ENCODE data around the gene MED27. TPM values are rescaled to one million over a fixed set of nuclear protein-coding genes. Genes with fewer than 3 reads are reported as not detected.

The MED27 gene
- total RNA-seq, 1 donor: 13.3 TPM

DNA sequence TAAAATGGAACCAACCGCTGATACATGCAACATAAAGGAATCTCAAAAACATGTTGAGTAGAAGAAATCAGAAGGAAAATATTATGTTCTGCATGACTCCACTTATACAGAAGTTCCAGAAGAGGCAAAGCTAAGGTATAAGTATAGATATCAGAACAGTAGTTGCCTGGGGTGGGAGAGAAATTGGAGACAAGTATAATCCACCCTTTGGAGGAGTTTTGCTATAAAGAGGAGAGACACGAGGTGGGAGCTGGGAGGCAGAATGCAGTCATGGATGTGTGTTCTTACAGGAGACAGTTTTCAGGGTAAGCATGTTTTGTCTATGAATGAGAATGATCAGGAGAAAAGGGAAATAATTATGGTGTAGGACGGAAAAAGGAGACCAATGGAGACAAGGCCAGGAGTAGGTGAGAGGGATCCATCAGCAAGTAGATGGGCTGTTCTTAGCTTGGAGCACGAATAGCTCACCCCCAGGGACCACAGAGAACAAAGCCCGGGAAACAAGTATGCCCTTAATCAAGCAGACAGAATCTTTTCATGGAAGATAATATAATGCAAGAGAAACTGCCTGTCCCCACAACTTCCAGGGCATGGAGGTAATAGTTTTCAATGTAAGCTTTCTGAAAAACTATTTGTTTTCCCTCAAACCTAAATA lies 72.2 kb downstream of the MED27 start:
- no peak overlapping the region for H3K4me3 ChIP-seq (ENCODE audit: low read length)
- peaks cover 36% of the 10 kb centered on the region for H3K4me1 ChIP-seq (ENCODE audit: insufficient read depth, low read length)
- H3K27me3 ChIP-seq (ENCODE audit: insufficient read depth, low read length): no peaks in the 10 kb centered on the region
- no peaks in the 10 kb centered on the region for H3K9me3 ChIP-seq (ENCODE audit: low read depth, low read length)

DNA sequence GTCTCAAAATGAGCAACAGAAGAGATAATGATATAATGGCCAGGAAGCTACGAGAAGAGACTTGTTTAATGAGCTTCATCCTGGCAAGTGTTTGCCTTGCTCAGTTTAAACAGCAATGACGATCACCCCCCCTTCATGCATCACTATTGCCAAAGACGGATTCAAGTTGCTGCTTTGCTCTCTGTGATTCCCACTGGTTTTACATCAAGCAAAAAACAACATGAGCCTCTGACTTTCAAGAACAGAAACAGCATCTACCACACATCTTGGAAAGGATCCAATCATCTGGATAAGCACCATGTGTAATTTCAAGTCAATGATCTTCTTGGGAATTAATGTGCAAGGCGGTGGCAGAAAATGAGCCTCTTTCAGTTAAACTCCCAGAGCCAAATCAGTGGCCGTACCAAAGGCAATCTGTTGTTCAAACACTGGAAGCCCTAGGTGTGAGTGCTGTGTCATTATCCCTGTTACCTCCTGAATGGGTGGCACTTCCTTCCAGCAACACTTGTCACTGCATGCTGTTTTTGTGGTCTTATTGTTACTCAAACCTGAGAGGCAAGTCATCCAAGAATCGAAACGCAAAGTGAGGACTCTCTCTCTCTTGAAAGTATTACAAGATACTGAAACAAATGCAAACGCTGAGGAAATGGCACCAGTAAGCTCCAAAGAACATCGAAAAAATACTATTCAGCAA lies 72.8 kb downstream of the MED27 start:
- no peaks in the 10 kb centered on the region for H3K9me3 ChIP-seq (ENCODE audit: low read depth, low read length)
- no peaks in the 10 kb centered on the region for H3K27me3 ChIP-seq (ENCODE audit: insufficient read depth, low read length)
- H3K4me1 ChIP-seq (ENCODE audit: insufficient read depth, low read length): peaks cover 36% of the 10 kb centered on the region
- no peak overlapping the region for H3K4me3 ChIP-seq (ENCODE audit: low read length)

DNA sequence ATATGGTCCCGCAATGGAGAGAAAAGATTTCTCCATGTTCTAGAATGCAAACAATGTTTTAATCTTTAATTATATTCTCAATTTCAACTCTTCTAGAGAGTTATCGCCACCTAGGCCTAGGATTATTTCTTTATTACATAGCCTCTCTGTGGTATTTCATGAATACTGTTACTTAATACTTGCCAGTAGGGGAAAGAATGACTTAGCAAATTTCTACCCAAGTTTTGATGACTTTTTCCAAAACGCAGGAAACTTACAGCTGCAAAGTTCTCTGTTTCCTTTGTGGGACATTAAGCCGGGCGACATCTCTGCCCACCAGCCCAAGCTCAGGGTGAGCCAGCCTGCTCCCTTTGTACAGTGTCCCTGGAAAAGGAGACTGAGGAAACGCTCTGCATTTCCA lies 73.8 kb downstream of the MED27 start:
- H3K9me3 ChIP-seq (ENCODE audit: low read depth, low read length): no peaks in the 10 kb centered on the region
- no peak overlapping the region for H3K4me3 ChIP-seq (ENCODE audit: low read length)
- H3K27me3 ChIP-seq (ENCODE audit: insufficient read depth, low read length): no peaks in the 10 kb centered on the region
- H3K4me1 ChIP-seq (ENCODE audit: insufficient read depth, low read length): peaks cover 36% of the 10 kb centered on the region

GRCh38 chr9:132004323-132004722 lies 75.3 kb downstream of the MED27 start:
- Histone ChIP-seq H3K9me3 (ENCODE audit: low read depth, low read length) (no peaks in the 10 kb centered on the region), H3K4me3 (ENCODE audit: low read length) (no peak overlapping the region), H3K4me1 (ENCODE audit: insufficient read depth, low read length) (peaks cover 37% of the 10 kb centered on the region), H3K27me3 (ENCODE audit: insufficient read depth, low read length) (no peaks in the 10 kb centered on the region)

- no peaks in the 10 kb centered on the region for H3K9me3 ChIP-seq (ENCODE audit: low read depth, low read length)
- no peaks in the 10 kb centered on the region for H3K27me3 ChIP-seq (ENCODE audit: insufficient read depth, low read length)
- no peak overlapping the region for H3K4me3 ChIP-seq (ENCODE audit: low read length)
- peaks cover 41% of the 10 kb centered on the region for H3K4me1 ChIP-seq (ENCODE audit: insufficient read depth, low read length)
Measured at GRCh38 chr9:132003896-132004295, 75.8 kb downstream of the MED27 start.

DNA sequence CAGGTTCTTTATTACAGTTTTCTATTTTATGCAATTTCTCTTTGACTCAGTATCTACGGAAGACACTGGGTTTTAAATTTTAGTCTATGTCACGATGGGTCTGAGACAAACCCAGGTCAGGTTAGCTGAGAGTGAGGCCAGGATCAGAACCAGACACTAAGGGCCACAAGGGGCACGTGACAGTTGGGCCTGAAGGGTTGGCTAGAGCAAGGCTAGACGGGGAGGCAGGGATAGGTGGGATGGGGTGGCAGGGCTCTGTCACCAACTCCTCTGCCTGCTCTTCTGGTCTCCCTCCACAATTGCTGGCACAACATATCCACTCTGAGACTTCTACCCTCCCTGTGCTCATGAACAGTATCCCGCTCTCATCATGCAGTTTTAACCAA lies 76.4 kb downstream of the MED27 start:
- Histone ChIP-seq H3K27me3 (ENCODE audit: insufficient read depth, low read length) (no peaks in the 10 kb centered on the region), H3K4me1 (ENCODE audit: insufficient read depth, low read length) (peaks cover 41% of the 10 kb centered on the region), H3K4me3 (ENCODE audit: low read length) (no peak overlapping the region), H3K9me3 (ENCODE audit: low read depth, low read length) (no peaks in the 10 kb centered on the region)

DNA sequence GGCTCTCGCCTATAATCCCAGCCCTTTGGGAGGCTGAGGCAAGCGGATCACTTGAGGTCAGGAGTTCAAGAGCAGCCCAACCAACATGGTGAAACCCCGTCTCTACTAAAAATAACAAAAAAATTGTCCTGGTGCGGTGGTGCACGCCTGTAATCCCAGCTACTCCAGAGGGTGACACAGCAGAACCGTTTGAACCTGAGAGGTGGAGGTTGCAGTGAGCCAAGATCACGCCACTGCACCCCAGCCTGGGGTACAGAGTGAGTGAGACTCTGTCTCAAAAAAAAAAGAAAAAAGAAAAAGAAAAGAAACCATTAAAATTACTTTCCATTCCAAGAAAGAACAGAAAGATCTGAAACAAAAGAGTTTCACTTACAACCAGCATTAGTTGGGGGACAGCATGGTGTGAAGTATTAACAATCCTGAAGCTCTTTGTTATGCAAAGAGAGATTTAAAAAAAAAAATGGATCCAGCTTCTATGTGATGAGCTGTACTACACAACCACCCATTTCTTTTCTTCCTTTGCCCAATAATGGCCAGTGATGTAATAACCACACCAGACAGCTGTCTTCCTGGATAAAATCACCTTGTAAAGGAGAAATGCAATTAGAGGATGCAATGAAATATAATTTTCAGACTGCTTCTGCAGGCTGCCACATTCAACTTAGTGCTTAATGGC lies 76.9 kb downstream of the MED27 start:
- H3K4me3 ChIP-seq (ENCODE audit: low read length): no peak overlapping the region
- peaks cover 41% of the 10 kb centered on the region for H3K4me1 ChIP-seq (ENCODE audit: insufficient read depth, low read length)
- no peaks in the 10 kb centered on the region for H3K27me3 ChIP-seq (ENCODE audit: insufficient read depth, low read length)
- no peaks in the 10 kb centered on the region for H3K9me3 ChIP-seq (ENCODE audit: low read depth, low read length)

DNA sequence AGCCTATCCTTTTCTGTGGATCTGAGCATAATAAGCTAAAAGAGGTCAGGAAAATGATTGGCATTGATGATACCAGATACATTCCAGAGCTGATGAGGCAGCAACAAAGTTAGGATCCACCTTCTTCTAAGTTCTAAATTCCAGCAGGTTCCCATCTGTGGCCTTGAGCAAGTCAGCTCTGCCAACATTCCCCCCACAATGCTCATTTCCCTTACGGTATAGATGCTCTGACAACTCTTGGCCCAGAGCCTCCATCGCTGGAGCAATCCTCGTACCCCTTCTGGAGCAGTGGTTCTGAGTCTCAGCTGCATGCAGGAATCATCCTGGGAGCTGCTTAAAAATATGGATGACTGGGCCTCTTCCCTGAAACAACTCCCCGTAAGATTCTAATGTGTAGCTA lies 78.1 kb downstream of the MED27 start:
- Histone ChIP-seq H3K4me1 (ENCODE audit: insufficient read depth, low read length) (peaks cover 29% of the 10 kb centered on the region), H3K9me3 (ENCODE audit: low read depth, low read length) (no peaks in the 10 kb centered on the region), H3K4me3 (ENCODE audit: low read length) (no peak overlapping the region), H3K27me3 (ENCODE audit: insufficient read depth, low read length) (no peaks in the 10 kb centered on the region)

GRCh38 chr9:132000659-132001058 lies 79.0 kb downstream of the MED27 start:
- H3K4me1 ChIP-seq (ENCODE audit: insufficient read depth, low read length): peaks cover 21% of the 10 kb centered on the region

DNA sequence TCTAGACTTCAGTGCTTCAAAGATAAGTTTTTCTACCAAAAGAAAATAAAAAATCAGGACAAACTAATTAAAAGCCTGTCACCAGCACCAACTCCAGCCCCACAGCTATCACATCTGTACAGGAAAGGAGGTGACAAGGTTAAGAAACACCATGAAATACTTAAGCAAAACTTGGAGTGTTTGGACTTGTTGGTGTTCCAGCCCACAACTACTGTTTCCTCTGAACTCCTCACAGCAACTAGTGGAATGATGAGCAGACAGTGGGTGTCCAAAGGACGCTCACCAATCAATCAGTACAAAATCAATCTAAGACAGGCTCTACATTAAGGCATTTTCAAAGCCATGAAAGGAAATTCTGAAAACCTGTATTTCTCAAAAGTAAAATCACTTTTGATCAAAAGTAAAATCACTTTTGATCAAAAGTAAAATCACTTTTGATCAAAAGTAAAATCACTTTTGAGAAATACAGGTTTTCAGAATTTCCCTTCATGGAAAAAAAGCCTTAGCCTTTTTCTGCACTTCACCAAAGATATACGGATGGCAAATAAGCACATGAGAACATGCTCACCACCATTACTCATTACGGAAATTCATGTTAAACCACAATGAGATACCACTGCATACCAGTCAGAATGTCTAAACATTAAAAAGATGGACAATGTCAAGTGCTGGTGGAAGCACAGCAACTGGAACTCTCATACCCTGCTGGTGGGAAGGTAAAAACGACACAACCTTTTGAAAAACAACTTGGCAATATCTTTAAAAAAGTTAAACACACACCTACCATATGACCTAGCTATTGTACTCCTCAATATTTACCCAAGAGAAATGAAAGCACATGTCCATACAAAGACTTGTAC lies 79.7 kb downstream of the MED27 start:
- H3K27me3 ChIP-seq (ENCODE audit: insufficient read depth, low read length): no peaks in the 10 kb centered on the region
- no peak overlapping the region for H3K4me3 ChIP-seq (ENCODE audit: low read length)
- H3K4me1 ChIP-seq (ENCODE audit: insufficient read depth, low read length): peaks cover 18% of the 10 kb centered on the region
- no peaks in the 10 kb centered on the region for H3K9me3 ChIP-seq (ENCODE audit: low read depth, low read length)

More at GRCh38 chr9:132000659-132001058, 79.0 kb downstream of the MED27 start:
- H3K9me3 ChIP-seq (ENCODE audit: low read depth, low read length): no peaks in the 10 kb centered on the region
- H3K27me3 ChIP-seq (ENCODE audit: insufficient read depth, low read length): no peaks in the 10 kb centered on the region
- no peak overlapping the region for H3K4me3 ChIP-seq (ENCODE audit: low read length)

DNA sequence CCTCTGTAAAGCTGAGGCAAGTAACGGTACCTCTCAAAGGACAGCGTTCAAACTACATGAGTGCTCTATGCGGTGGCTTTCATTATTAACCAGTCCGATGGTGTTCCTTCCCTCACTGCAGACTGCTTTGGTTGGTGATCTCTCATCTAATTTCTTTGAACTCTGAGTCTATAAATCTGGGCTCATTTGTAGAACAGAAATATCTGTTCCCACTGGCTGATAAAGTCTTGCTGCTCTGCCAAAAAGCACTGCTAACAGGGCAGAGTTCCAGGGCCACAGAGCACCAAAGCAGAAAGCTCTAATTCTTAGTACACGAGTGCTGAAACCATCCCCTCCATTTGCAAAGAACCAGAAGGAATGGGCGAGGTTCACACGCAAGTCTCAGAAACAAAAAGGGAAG lies 81.9 kb downstream of the MED27 start:
- no peaks in the 10 kb centered on the region for H3K27me3 ChIP-seq (ENCODE audit: insufficient read depth, low read length)
- H3K4me1 ChIP-seq (ENCODE audit: insufficient read depth, low read length): peaks cover 5% of the 10 kb centered on the region
- no peaks in the 10 kb centered on the region for H3K9me3 ChIP-seq (ENCODE audit: low read depth, low read length)
- no peak overlapping the region for H3K4me3 ChIP-seq (ENCODE audit: low read length)

DNA sequence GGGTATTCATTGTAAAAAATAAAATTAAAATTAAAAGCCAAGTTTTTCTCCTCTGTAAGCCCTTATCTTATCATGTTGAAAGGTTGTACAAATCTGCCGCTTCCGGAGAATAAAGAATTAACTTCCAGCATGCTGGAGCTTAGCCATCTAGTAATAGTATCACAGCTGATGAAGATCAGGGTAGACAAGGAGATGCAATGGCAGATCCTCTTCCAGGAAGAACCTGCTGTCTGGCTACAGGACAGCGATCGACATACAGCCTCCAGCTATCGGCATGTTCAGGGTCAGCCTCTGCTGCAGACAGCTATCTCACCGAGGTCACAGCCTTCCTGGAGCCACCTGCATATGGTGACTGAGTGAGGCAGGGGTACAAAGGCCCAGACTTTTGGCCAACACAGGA lies 82.6 kb downstream of the MED27 start:
- H3K9me3 ChIP-seq (ENCODE audit: low read depth, low read length): no peaks in the 10 kb centered on the region
- no peak overlapping the region for H3K4me3 ChIP-seq (ENCODE audit: low read length)
- peaks cover 5% of the 10 kb centered on the region for H3K4me1 ChIP-seq (ENCODE audit: insufficient read depth, low read length)
- H3K27me3 ChIP-seq (ENCODE audit: insufficient read depth, low read length): no peaks in the 10 kb centered on the region

DNA sequence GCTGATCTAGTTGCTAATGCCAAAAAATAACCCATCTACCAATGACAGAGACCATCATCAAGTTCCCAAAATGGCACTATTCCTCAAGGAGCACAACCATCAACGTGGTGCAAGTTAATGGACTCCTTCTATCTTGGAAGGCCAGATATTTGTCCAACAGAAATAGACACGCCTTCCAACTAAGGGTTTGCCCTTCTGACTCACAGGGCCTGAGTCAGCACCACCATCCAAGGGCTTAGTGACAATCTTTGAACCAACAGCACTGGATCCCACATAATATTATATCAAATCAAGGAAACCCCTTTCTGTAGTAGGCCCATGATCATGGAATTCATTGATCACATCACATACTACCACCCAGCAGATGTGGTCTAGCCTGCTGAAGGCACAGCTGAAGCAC lies 84.3 kb downstream of the MED27 start:
- H3K9me3 ChIP-seq (ENCODE audit: low read depth, low read length): no peaks in the 10 kb centered on the region

DNA sequence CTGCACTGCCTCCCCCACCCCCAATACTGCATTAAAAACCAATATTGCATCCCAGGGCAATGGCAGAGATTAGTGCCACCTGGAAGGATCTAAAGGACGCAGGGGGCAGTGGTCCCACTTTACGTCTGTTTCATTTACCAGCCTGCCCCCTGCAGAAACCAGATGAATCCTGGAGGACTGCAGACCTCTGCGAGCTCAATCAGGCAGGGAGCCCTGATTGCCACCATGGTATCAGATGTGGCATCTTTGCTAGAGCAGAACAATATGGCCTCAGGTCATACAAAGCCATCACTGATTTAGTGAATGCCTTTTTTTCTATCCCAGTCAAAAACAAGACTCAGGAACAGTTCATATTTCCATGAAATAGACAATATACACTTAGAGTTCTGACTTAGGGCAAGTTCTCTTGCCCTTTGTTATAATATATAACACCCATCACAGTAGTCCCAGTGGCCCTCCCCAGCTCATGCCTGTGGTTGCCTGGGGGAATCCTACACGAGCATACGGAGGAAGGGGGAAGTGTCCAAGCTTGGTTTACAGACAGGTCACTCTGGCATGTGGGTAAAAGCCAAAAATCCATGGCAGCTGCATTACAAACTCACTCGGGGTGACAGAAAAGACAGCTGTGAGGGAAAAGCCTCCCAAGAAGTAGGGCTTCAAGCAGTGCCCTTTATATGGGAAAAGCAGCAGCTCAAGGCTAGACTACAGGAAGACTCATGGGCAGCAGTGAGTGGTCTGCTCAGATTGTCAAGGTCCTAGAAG lies 85.1 kb downstream of the MED27 start:
- no peak overlapping the region for H3K4me3 ChIP-seq (ENCODE audit: low read length)
- no peaks in the 10 kb centered on the region for H3K27me3 ChIP-seq (ENCODE audit: insufficient read depth, low read length)
- H3K4me1 ChIP-seq (ENCODE audit: insufficient read depth, low read length): peaks cover 5% of the 10 kb centered on the region
- H3K9me3 ChIP-seq (ENCODE audit: low read depth, low read length): no peaks in the 10 kb centered on the region

More for the DNA sequence above, 84.3 kb downstream of the MED27 start:
- Histone ChIP-seq H3K4me1 (ENCODE audit: insufficient read depth, low read length) (peaks cover 5% of the 10 kb centered on the region), H3K27me3 (ENCODE audit: insufficient read depth, low read length) (no peaks in the 10 kb centered on the region), H3K4me3 (ENCODE audit: low read length) (no peak overlapping the region)
